ENCODE measurements around the gene DUSP28. TPM values are rescaled to one million over a fixed set of nuclear protein-coding genes. Genes with fewer than 3 reads are reported as not detected.

The DUSP28 gene
- total RNA-seq, 1 donor from 2014 or later = 2.8 TPM

GRCh38 chr2:240512666-240513535, 47.3 kb upstream of the DUSP28 start:
- H3K27me3 Mint-ChIP-seq (ENCODE audit: unreplicated experiment) = peaks cover 12% of the 10 kb centered on the region
- H3K9me3 Mint-ChIP-seq (ENCODE audit: unreplicated experiment) = peaks cover 1% of the 10 kb centered on the region
- DNase-seq = no peak
- no peak for TF ChIP-seq CTCF (IDR thresholded peaks at IDR 0.05; ENCODE audit: partially characterized antibody, unreplicated experiment)
- H3K36me3 Mint-ChIP-seq (ENCODE audit: unreplicated experiment) = peaks cover 3% of the 10 kb centered on the region
- H3K4me3 Mint-ChIP-seq (ENCODE audit: unreplicated experiment) = no peak overlapping the region
- H3K27ac Mint-ChIP-seq (ENCODE audit: unreplicated experiment) = no peak overlapping the region
- H3K4me1 Mint-ChIP-seq (ENCODE audit: low read depth, unreplicated experiment) = no peaks in the 10 kb centered on the region

- peak; percentile 83 for TF ChIP-seq CTCF (IDR thresholded peaks at IDR 0.05; ENCODE audit: partially characterized antibody, unreplicated experiment)
- peaks cover 10% of the 10 kb centered on the region for H3K36me3 Mint-ChIP-seq (ENCODE audit: unreplicated experiment)
- H3K4me3 Mint-ChIP-seq (ENCODE audit: unreplicated experiment) = no peak overlapping the region
- H3K4me1 Mint-ChIP-seq (ENCODE audit: low read depth, unreplicated experiment) = peaks cover under 1% of the 10 kb centered on the region
- peaks cover 1% of the 10 kb centered on the region for H3K9me3 Mint-ChIP-seq (ENCODE audit: unreplicated experiment)
- H3K27me3 Mint-ChIP-seq (ENCODE audit: unreplicated experiment) = peaks cover 9% of the 10 kb centered on the region
- DNase-seq = peak; percentile 91
- peak overlapping the region; percentile 7 for H3K27ac Mint-ChIP-seq (ENCODE audit: unreplicated experiment)
Measured at GRCh38 chr2:240513549-240514287, 46.4 kb upstream of the DUSP28 start.

GRCh38 chr2:240514631-240515030, 45.5 kb upstream of the DUSP28 start:
- no peak for DNase-seq
- TF ChIP-seq CTCF (IDR thresholded peaks at IDR 0.05; ENCODE audit: partially characterized antibody, unreplicated experiment) = no peak
- H3K4me1 Mint-ChIP-seq (ENCODE audit: low read depth, unreplicated experiment) = peaks cover 2% of the 10 kb centered on the region
- H3K9me3 Mint-ChIP-seq (ENCODE audit: unreplicated experiment) = peaks cover 1% of the 10 kb centered on the region
- H3K4me3 Mint-ChIP-seq (ENCODE audit: unreplicated experiment) = no peak overlapping the region
- H3K27ac Mint-ChIP-seq (ENCODE audit: unreplicated experiment) = no peak overlapping the region
- H3K36me3 Mint-ChIP-seq (ENCODE audit: unreplicated experiment) = peaks cover 13% of the 10 kb centered on the region
- H3K27me3 Mint-ChIP-seq (ENCODE audit: unreplicated experiment) = peaks cover 14% of the 10 kb centered on the region

- H3K36me3 Mint-ChIP-seq (ENCODE audit: unreplicated experiment) = peaks cover 19% of the 10 kb centered on the region
- H3K27ac Mint-ChIP-seq (ENCODE audit: unreplicated experiment) = no peak overlapping the region
- H3K9me3 Mint-ChIP-seq (ENCODE audit: unreplicated experiment) = peaks cover 7% of the 10 kb centered on the region
- DNase-seq = no peak
- TF ChIP-seq CTCF (IDR thresholded peaks at IDR 0.05; ENCODE audit: partially characterized antibody, unreplicated experiment) = no peak
- H3K27me3 Mint-ChIP-seq (ENCODE audit: unreplicated experiment) = peaks cover 8% of the 10 kb centered on the region
- peaks cover 5% of the 10 kb centered on the region for H3K4me1 Mint-ChIP-seq (ENCODE audit: low read depth, unreplicated experiment)
- no peak overlapping the region for H3K4me3 Mint-ChIP-seq (ENCODE audit: unreplicated experiment)
Measured at GRCh38 chr2:240517342-240517741, 42.8 kb upstream of the DUSP28 start.
